CD4-positive, alpha-beta memory T cell (primary cell): ENCODE measurements around the gene NUCKS1. TPM values are rescaled to one million over a fixed set of nuclear protein-coding genes. Genes with fewer than 3 reads are reported as not detected.
A peak's percentile ranks its signal among the peaks of the same experiment; 100 is the strongest.

ENCODE experiments used
- CTCF ChIA-PET: fragments of 350-600 bp; sonication (Branson Sonifier 250); formaldehyde crosslinking; loops from one replicate; lab custom pipeline; 2021; ENCODE audit warnings: inconsistent platforms; ENCODE audit not compliant: partially characterized antibody; lab: Charles Lee
- POLR2A ChIA-PET: fragments of 350-600 bp; sonication (Branson Sonifier 250); formaldehyde crosslinking; loops from one replicate; lab custom pipeline; 2021; ENCODE audit not compliant: partially characterized antibody; lab: Charles Lee
- DNase-seq, 5 donors: peaks; one replicate each; pipeline versions ENCODE4 v3.0.0 to v3.0.0-alpha.2; 2020 to 2022; ENCODE audit warnings: mixed read lengths in 1 of 5
- H3K27ac ChIP-seq: one replicate; pipeline ENCODE4 v1.7.0; 2013; ENCODE audit warnings: low read depth, low read length
- H3K27me3 ChIP-seq: 2 replicates; pipeline ENCODE4 v1.7.0; 2013; ENCODE audit warnings: mild to moderate bottlenecking, low read length, moderate library complexity; ENCODE audit not compliant: insufficient read depth
- H3K36me3 ChIP-seq: 2 replicates; pipeline ENCODE4 v1.7.0; 2013; ENCODE audit warnings: mild to moderate bottlenecking, low read length, moderate library complexity; ENCODE audit not compliant: insufficient read depth
- H3K4me1 ChIP-seq: 2 replicates; pipeline ENCODE4 v1.7.0; 2013; ENCODE audit warnings: mild to moderate bottlenecking, low read length, moderate library complexity; ENCODE audit not compliant: insufficient read depth
- H3K4me3 ChIP-seq, 2 donors: one replicate each; pipeline ENCODE4 v1.7.0; 2013; ENCODE audit warnings: low read length in 2 of 2, mild to moderate bottlenecking in 1 of 2
- H3K9me3 ChIP-seq, 2 donors: one replicate each; pipeline ENCODE4 v1.7.0; 2013; ENCODE audit warnings: low read length in 2 of 2, control low read depth in 1 of 2; ENCODE audit not compliant: control insufficient read depth in 1 of 2
- H3K27ac Mint-ChIP-seq, 7 donors: one replicate each; pipeline ENCODE4 v1.8.0; 2020 to 2021; ENCODE audit warnings: mixed read lengths in 7 of 7, mild to moderate bottlenecking in 6 of 7, inconsistent platforms in 3 of 7, moderate library complexity in 3 of 7
- H3K27me3 Mint-ChIP-seq, 2 donors: one replicate each; pipeline ENCODE4 v1.8.0; 2020 to 2021; ENCODE audit warnings: mixed read lengths in 2 of 2
- H3K36me3 Mint-ChIP-seq, 2 donors: one replicate each; pipeline ENCODE4 v1.8.0; 2020 to 2021; ENCODE audit warnings: mixed read lengths in 2 of 2, inconsistent platforms in 1 of 2, mild to moderate bottlenecking in 1 of 2
- H3K4me1 Mint-ChIP-seq, 4 donors: one replicate each; pipeline ENCODE4 v1.8.0; 2020 to 2021; ENCODE audit warnings: mixed read lengths in 4 of 4, mild to moderate bottlenecking in 1 of 4
- H3K4me3 Mint-ChIP-seq, 8 donors: one replicate each; pipeline ENCODE4 v1.8.0; 2020 to 2021; ENCODE audit warnings: mixed read lengths in 8 of 8, mild to moderate bottlenecking in 7 of 8, moderate library complexity in 6 of 8, inconsistent platforms in 3 of 8
- H3K9me3 Mint-ChIP-seq, 8 donors: one replicate each; pipeline ENCODE4 v1.8.0; 2020 to 2021; ENCODE audit warnings: mixed read lengths in 8 of 8, mild to moderate bottlenecking in 5 of 8, inconsistent platforms in 3 of 8, moderate library complexity in 1 of 8
- intact Hi-C: fragments of 100-400 bp; cut with micrococcal nuclease; formaldehyde crosslinking; loops from one replicate; pipeline ENCODE4 v1.15.1; 2023
- polyA plus RNA-seq, 2 donors: library from polyadenylated mRNA; unstranded; fragments of 300-500 nt; fragmentation: Illumina TruSeq; gene quantifications; one replicate each; pipeline ENCODE4 v1.2.3, GENCODE V29; 2021
- total RNA-seq, 2 experiments: library from RNA; stranded (reverse); gene quantifications; one replicate each; pipeline ENCODE4 v1.2.3, GENCODE V29; 2021

NUCKS1 gene, protein sequence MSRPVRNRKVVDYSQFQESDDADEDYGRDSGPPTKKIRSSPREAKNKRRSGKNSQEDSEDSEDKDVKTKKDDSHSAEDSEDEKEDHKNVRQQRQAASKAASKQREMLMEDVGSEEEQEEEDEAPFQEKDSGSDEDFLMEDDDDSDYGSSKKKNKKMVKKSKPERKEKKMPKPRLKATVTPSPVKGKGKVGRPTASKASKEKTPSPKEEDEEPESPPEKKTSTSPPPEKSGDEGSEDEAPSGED
- total RNA-seq (100 to 1,000 TPM; 111 to 117 TPM), polyA plus RNA-seq (10 to 100 TPM in 1 of 2 donors, 1 to 10 TPM in 1; 9.0 to 13.3 TPM)

DNA sequence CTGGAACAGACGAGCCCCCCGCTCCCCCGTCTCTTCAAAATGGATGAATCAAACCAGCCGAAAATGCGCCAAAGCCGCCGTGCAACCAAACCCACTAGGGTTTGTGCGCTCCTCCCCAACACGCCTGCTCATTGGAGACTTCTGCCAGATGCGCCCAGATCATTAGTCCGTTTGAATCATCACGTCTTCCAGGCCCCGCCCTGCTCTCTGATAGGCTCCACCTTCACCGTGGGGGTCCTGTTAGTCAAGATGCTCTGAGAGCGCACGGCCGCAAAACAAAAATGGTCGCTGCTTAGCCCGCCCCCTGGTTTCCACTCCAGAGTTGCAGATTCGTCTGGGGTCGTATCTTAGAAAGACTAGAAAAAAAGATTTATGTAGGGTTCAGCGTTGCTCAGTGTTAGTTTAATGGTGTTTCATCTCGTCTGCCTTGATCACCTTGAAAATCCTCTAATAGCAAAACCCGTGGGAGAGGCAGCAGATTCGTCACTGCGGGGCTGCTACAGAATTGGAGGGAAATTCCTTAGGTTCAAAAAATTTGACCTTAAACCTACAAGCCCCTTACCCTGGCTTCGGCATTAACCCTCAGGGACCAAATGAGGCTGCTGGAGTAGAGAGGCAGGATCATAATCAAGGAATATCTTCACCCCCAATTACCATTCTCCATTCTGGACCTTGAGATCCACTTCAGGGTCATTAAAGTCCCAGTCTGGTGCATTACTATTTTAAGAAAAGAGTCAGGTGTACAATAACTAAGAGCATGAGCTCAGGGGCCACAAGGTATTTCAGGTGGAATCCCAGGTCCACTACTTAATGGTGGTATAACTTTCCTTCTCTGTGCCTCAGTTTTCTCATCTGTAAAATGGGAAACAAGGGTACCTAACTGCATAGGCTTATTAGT lies at the start of gene NUCKS1:
Gene NUCKS1, minus strand, starts transcription at position 45 of the 898 bp plus-strand sequence. CDS start 209 bp downstream, outside the sequence.
- Mint-ChIP-seq H3K4me1 (peaks cover 25 to 57% (median 39%) of the 10 kb centered on the region in 4 donors), H3K36me3 (peaks cover 0 to 12% of the 10 kb centered on the region in 2 donors), H3K27me3 (peaks cover 0 to 2% of the 10 kb centered on the region in 2 donors), H3K27ac (peak within 1 kb of the TSS; percentile 95 to 100 (median 98)), H3K4me3 (peak within 1 kb of the TSS; percentile 95 to 99 (median 98)), H3K9me3 (peaks cover 0 to 2% (median 0%) of the 10 kb centered on the region in 8 donors)
- peaks cover 34% of the 10 kb centered on the region for H3K4me1 ChIP-seq
- intact Hi-C loops: loop anchor here (1.0 kb wide), 1 partner anchor 25 kb away; the partner anchor contains the start of gene RAB29
- CTCF ChIA-PET: interaction anchor here (1.0 kb wide), 1 partner anchor 22 kb away, joined by 4 read pairs; no protein-coding TSS in a partner anchor
- no peaks in the 10 kb centered on the region for H3K36me3 ChIP-seq
- H3K9me3 ChIP-seq: no peaks in the 10 kb centered on the region
- DNase-seq: peak; percentile 94 to 99 (median 98)
- H3K4me3 ChIP-seq: peak within 1 kb of the TSS; percentile 83 to 91
- H3K27me3 ChIP-seq: no peaks in the 10 kb centered on the region
- POLR2A ChIA-PET: interaction anchor here (0.5 to 3.8 kb wide), 25 partner anchors 10 to 720 kb away, joined by 3 to 129 read pairs (median 5); partner anchors contain the start of genes DSTYK, ELK4, IKBKE and PM20D1
- H3K27ac ChIP-seq: peak within 1 kb of the TSS; percentile 87

GRCh38 chr1:205798577-205798976 lies 48.6 kb upstream of the NUCKS1 start:
- Histone ChIP-seq H3K36me3 (peaks cover 51% of the 10 kb centered on the region), H3K9me3 (no peaks in the 10 kb centered on the region), H3K27ac (no peak overlapping the region), H3K4me1 (no peaks in the 10 kb centered on the region), H3K27me3 (no peaks in the 10 kb centered on the region), H3K4me3 (no peak overlapping the region)
- peak overlapping the region in 2 of 7 donors; percentile 30 to 66 for H3K27ac Mint-ChIP-seq
- no peak overlapping the region for H3K4me3 Mint-ChIP-seq
- CTCF ChIA-PET: interaction anchor here (13.5 kb wide), 1 partner anchor 181 kb away, joined by 268 read pairs; no protein-coding TSS in a partner anchor
- H3K27me3 Mint-ChIP-seq: no peaks in the 10 kb centered on the region
- H3K4me1 Mint-ChIP-seq: peaks cover 3 to 15% (median 6%) of the 10 kb centered on the region in 4 donors
- H3K9me3 Mint-ChIP-seq: no peaks in the 10 kb centered on the region
- intact Hi-C loops: no loop called here
- peaks cover 47 to 66% of the 10 kb centered on the region in 2 donors for H3K36me3 Mint-ChIP-seq
- POLR2A ChIA-PET: no interaction called here
- no peak for DNase-seq

DNA sequence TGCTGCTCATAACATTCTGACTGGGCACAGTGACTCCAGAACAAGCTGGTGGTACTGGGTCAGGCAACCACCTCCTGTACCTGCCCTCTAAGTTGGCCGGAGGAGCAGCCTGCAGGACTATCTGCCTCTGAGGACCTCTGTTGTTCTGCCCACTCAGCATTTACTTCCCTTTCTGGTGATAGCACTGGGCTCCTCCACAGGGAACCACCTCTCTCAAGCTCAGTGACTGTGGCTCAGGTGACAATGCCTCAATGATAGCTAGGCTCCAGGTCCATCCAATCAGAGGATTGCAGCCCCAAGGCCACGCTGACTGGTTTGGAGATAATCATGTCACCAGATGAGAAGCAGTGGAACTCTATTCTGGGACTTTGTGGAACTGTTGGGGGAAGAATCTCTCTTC lies 47.2 kb upstream of the NUCKS1 start:
- Mint-ChIP-seq H3K27ac (peak overlapping the region in 3 of 7 donors; percentile 1 to 35 (median 19)), H3K36me3 (peaks cover 56 to 77% of the 10 kb centered on the region in 2 donors), H3K4me1 (peaks cover under 1 to 5% (median 4%) of the 10 kb centered on the region in 4 donors), H3K4me3 (no peak overlapping the region), H3K27me3 (no peaks in the 10 kb centered on the region), H3K9me3 (no peaks in the 10 kb centered on the region)
- Histone ChIP-seq H3K4me1 (no peaks in the 10 kb centered on the region), H3K9me3 (no peaks in the 10 kb centered on the region), H3K4me3 (no peak overlapping the region), H3K27me3 (no peaks in the 10 kb centered on the region), H3K27ac (no peak overlapping the region), H3K36me3 (peaks cover 51% of the 10 kb centered on the region)
- intact Hi-C loops: no loop called here
- no peak for DNase-seq
- POLR2A ChIA-PET: no interaction called here
- CTCF ChIA-PET: interaction anchor here (0.5 to 13.5 kb wide), 2 partner anchors 139 to 182 kb away, joined by 3 to 268 read pairs; no protein-coding TSS in a partner anchor

DNA sequence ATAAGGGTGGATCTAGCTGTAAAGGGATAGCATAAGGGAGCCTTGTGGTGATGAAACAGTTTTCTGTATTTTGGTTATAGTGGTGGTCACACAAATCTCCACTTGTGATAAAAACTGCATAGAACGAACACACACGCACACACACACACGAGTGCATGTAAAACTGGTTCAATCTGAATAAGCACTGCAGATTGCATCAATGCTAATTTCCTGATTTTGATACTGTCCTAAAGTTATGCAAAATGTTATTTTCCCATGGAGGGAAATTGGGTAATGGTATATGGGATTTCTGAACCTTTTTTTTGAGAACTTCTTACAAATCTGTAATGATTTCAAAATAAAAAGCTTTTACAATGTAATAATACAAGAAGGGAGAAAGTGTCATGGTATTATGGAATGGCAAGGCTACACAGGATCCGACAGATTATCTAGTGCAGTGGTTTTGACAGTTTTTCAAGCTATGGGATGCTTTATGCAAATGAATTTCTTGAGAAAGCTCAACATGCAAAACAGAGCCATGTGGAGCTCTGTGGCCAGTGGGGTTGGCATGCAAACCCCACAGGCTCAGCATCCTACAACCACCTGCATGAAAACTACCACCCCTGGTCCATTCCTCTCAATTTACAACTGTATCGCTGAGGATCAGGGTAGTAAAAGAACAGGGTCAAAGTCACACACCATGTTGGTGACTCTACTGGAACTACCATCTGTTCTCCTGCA lies 44.2 kb upstream of the NUCKS1 start:
- H3K4me3 ChIP-seq: no peak overlapping the region
- no peak overlapping the region for H3K27ac ChIP-seq
- Mint-ChIP-seq H3K9me3 (no peaks in the 10 kb centered on the region), H3K4me3 (no peak overlapping the region), H3K27me3 (no peaks in the 10 kb centered on the region), H3K4me1 (no peaks in the 10 kb centered on the region), H3K36me3 (peaks cover 74 to 92% of the 10 kb centered on the region in 2 donors), H3K27ac (peak overlapping the region in 2 of 7 donors; percentile 6 to 46)
- intact Hi-C loops: no loop called here
- no peaks in the 10 kb centered on the region for H3K9me3 ChIP-seq
- no peaks in the 10 kb centered on the region for H3K27me3 ChIP-seq
- no peak for DNase-seq
- H3K4me1 ChIP-seq: no peaks in the 10 kb centered on the region
- H3K36me3 ChIP-seq: peaks cover 45% of the 10 kb centered on the region
- CTCF ChIA-PET: interaction anchor here (0.7 to 13.5 kb wide), 10 partner anchors 12 to 314 kb away, joined by 3 to 268 read pairs (median 6); partner anchors contain the start of gene RAB29
- POLR2A ChIA-PET: interaction anchor here (1.1 kb wide), 1 partner anchor 13 kb away, joined by 3 read pairs; no protein-coding TSS in a partner anchor

- Mint-ChIP-seq H3K27ac (peak overlapping the region in 1 of 7 donors; percentile 42), H3K36me3 (peaks cover 65 to 83% of the 10 kb centered on the region in 2 donors), H3K4me3 (peak overlapping the region in 1 of 8 donors; percentile 43), H3K27me3 (no peaks in the 10 kb centered on the region), H3K4me1 (no peaks in the 10 kb centered on the region), H3K9me3 (no peaks in the 10 kb centered on the region)
- ChIA-PET CTCF (interaction anchor here (1.3 to 13.5 kb wide), 14 partner anchors 11 to 315 kb away, joined by 3 to 268 read pairs (median 6); partner anchors contain the start of gene RAB29), POLR2A (interaction anchor here (1.2 to 2.1 kb wide), 2 partner anchors 18 to 184 kb away, joined by 3 to 10 read pairs; no protein-coding TSS in a partner anchor)
- H3K27ac ChIP-seq: no peak overlapping the region
- H3K36me3 ChIP-seq: peaks cover 37% of the 10 kb centered on the region
- H3K9me3 ChIP-seq: no peaks in the 10 kb centered on the region
- no peaks in the 10 kb centered on the region for H3K4me1 ChIP-seq
- no peaks in the 10 kb centered on the region for H3K27me3 ChIP-seq
- DNase-seq: no peak
- intact Hi-C loops: no loop called here
- H3K4me3 ChIP-seq: no peak overlapping the region
Observed at GRCh38 chr1:205792961-205793673, 43.1 kb upstream of the NUCKS1 start.

DNA sequence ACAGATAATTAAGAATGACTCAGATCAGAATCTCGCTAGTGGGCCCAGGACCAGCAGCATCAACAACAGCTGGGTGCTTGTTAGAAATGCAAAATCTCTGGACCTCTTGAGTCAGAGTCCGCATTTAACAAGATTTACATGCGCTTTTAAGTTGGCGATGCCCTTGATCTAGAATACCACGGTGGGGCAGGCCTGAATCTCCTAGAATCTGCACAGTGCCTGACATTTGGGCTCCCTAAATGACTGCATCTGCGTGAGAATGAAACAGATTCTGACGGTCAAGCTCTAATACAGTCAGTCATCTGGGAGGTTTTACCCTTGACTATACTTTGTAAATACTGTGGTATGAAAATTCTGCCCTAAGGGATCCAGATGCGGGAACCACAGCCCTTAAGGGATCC lies 42.5 kb upstream of the NUCKS1 start:
- no peak overlapping the region for H3K4me3 Mint-ChIP-seq
- intact Hi-C loops: no loop called here
- no peak for DNase-seq
- peaks cover 61 to 77% of the 10 kb centered on the region in 2 donors for H3K36me3 Mint-ChIP-seq
- no peaks in the 10 kb centered on the region for H3K9me3 ChIP-seq
- POLR2A ChIA-PET: interaction anchor here (1.1 to 2.1 kb wide), 4 partner anchors 13 to 185 kb away, joined by 3 to 10 read pairs (median 4); partner anchors contain the start of gene RAB29
- no peaks in the 10 kb centered on the region for H3K9me3 Mint-ChIP-seq
- H3K36me3 ChIP-seq: peaks cover 30% of the 10 kb centered on the region
- no peaks in the 10 kb centered on the region for H3K4me1 Mint-ChIP-seq
- CTCF ChIA-PET: interaction anchor here (0.7 to 13.5 kb wide), 27 partner anchors 10 to 315 kb away, joined by 3 to 268 read pairs (median 4); partner anchors contain the start of genes PM20D1 and RAB29
- no peak overlapping the region for H3K27ac Mint-ChIP-seq
- no peak overlapping the region for H3K4me3 ChIP-seq
- H3K27me3 ChIP-seq: no peaks in the 10 kb centered on the region
- no peaks in the 10 kb centered on the region for H3K27me3 Mint-ChIP-seq
- H3K27ac ChIP-seq: no peak overlapping the region
- H3K4me1 ChIP-seq: no peaks in the 10 kb centered on the region
